Muscle layer of colon (tissue), 2 donors: ENCODE results near the gene GBP6.
"Not testable (repeated sequence)": the region's sequence is repeated elsewhere in the genome, so short reads cannot be mapped to it uniquely, and the experiment has no call there.

ENCODE experiments used
- H3K27ac ChIP-seq: one replicate; pipeline ENCODE4 v1.7.0; 2013; ENCODE audit warnings: low read depth, mild to moderate bottlenecking, low read length, moderate library complexity
- H3K27me3 ChIP-seq, 2 donors: one replicate each; pipeline ENCODE4 v1.7.0; 2013; ENCODE audit warnings: low read length in 2 of 2, mild to moderate bottlenecking in 2 of 2; ENCODE audit not compliant: insufficient read depth in 2 of 2, control insufficient read depth in 1 of 2
- H3K36me3 ChIP-seq: one replicate; pipeline ENCODE4 v1.7.0; 2013; ENCODE audit warnings: mild to moderate bottlenecking, low read length; ENCODE audit not compliant: insufficient read depth
- H3K4me1 ChIP-seq: one replicate; pipeline ENCODE4 v1.7.0; 2013; ENCODE audit warnings: mild to moderate bottlenecking, low read length; ENCODE audit not compliant: insufficient read depth
- H3K4me3 ChIP-seq, 2 donors: one replicate each; pipeline ENCODE4 v1.7.0; 2013; ENCODE audit warnings: low read length in 2 of 2, low read depth in 1 of 2, mild to moderate bottlenecking in 1 of 2, moderate library complexity in 1 of 2
- H3K9ac ChIP-seq: one replicate; pipeline ENCODE4 v1.7.0; 2013; ENCODE audit warnings: low read length
- H3K9me3 ChIP-seq: one replicate; pipeline ENCODE4 v1.7.0; 2013; ENCODE audit warnings: mild to moderate bottlenecking, low read length
- donor health status: abdominal sarcoma.
- donor health status: Adenocarcinoma of cecum.

The GBP6 gene

GRCh38 chr1:89429062-89429461 lies 65.2 kb downstream of the GBP6 start:
- no peaks in the 10 kb centered on the region for H3K4me1 ChIP-seq
- H3K36me3 ChIP-seq, result no peaks in the 10 kb centered on the region
- H3K9me3 ChIP-seq, result no peaks in the 10 kb centered on the region
- no peaks in the 10 kb centered on the region for H3K27me3 ChIP-seq
- no peak overlapping the region for H3K9ac ChIP-seq
- no peak overlapping the region for H3K4me3 ChIP-seq
- H3K27ac ChIP-seq, result no peak overlapping the region

DNA sequence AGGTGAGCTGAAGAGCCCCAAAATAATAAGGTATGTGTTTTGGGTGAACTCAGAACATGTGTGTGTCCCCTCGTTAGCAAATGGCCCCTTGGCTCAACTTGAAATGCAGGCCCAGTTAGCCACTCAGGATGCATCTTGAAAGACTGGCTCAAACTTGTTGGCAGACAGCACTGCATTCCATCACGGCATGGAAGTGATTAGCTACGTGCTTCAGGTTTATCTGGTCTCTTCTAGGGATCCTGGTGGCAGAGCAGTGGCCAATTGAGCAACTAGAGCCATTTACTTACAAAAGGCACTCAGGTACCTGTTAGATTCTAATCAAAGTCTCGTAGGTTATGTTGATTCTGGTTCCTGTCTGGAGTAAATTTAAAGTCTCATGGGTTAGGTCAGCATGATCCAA lies 65.8 kb downstream of the GBP6 start:
- not testable (repeated sequence) for H3K9ac ChIP-seq, H3K4me1 ChIP-seq, H3K9me3 ChIP-seq, H3K36me3 ChIP-seq, H3K27ac ChIP-seq, H3K27me3 ChIP-seq, H3K4me3 ChIP-seq

GRCh38 chr1:89433421-89433820 lies 69.6 kb downstream of the GBP6 start:
- Histone ChIP-seq H3K4me3 (no peak overlapping the region), H3K36me3 (no peaks in the 10 kb centered on the region), H3K9me3 (no peaks in the 10 kb centered on the region), H3K27me3 (no peaks in the 10 kb centered on the region), H3K9ac (no peak overlapping the region), H3K4me1 (no peaks in the 10 kb centered on the region), H3K27ac (no peak overlapping the region)

GRCh38 chr1:89434058-89434780 lies 70.4 kb downstream of the GBP6 start:
- H3K4me3 ChIP-seq, H3K36me3 ChIP-seq, H3K27ac ChIP-seq, H3K27me3 ChIP-seq, H3K9me3 ChIP-seq, H3K4me1 ChIP-seq, H3K9ac ChIP-seq: not testable (repeated sequence)
